Activated T-cell treated with anti-CD3 and anti-CD28 coated beads for 1 hour (primary cell): Measurements from ENCODE around the gene POMP.

ENCODE experiments used
- DNase-seq: peaks from one replicate; pipeline ENCODE4 v3.0.0-alpha.2; 2020; ENCODE audit warnings: low read depth

The POMP gene, protein sequence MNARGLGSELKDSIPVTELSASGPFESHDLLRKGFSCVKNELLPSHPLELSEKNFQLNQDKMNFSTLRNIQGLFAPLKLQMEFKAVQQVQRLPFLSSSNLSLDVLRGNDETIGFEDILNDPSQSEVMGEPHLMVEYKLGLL

DNA sequence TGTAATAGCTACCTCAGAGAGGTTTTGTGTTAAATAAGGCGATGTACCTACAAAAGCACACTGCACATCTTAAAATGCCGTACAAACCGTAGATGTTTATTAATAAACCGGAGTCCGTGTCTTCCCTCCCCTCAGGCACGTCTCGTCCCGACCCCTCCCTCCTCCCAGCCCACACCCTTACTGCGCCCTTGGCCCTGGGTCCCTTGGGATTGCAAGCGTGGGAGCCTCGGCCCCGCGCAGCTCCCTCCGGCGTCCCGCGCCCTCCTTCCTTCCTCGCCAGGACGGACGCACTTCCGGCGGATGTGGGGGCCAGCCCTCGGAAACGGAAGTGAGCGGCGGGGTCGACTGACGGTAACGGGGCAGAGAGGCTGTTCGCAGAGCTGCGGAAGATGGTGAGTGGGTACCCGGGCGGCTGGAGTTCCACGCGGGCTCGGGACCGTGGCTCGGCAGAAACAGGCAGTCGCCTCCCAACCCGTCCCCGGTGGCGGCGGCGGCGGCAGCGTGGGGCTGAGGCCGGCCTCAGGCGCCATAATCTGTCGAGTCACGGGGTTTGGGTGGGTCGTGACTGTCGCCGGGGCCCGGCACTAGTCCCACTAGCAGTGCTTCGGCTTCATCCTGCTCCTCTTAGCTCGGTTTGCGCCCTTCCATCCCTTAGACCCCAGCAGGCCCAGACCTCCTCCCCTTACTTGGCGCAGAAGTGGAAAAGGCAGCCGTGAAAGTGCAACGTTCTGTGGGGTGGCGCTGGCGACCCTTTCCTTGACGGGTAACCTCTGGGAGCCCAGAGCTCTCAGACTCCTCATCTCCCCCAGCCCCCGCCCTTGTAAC lies at the start of gene POMP:
POMP (plus strand) TSS at position 335 of the 825 bp plus-strand sequence; CDS start at position 390, 55 bp downstream.
- peak; percentile 83 for DNase-seq

GRCh38 chr13:28609381-28609780 lies 49.5 kb upstream of the POMP start:
- no peak for DNase-seq

- no peak for DNase-seq
Observed at GRCh38 chr13:28609926-28610325, 49.0 kb upstream of the POMP start.

DNA sequence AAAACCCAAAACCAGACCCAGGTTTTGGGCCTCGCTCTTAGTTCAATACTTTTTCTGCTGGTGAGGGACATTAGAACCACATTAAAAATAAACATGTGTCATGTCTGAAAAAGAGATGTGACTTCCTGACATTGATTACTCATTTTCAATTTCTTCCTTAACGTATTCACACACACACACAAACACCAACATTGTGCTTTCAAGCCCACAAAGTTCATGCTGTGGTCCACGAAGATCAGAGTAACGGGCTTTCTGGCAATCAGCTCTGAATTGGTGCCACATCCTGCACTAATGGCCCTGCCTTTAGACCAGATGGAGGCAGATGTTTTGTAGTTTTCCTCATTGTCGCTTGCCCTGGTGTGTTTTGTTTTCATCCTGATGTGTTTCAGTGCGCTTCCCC lies 47.9 kb upstream of the POMP start:
- DNase-seq = no peak

DNA sequence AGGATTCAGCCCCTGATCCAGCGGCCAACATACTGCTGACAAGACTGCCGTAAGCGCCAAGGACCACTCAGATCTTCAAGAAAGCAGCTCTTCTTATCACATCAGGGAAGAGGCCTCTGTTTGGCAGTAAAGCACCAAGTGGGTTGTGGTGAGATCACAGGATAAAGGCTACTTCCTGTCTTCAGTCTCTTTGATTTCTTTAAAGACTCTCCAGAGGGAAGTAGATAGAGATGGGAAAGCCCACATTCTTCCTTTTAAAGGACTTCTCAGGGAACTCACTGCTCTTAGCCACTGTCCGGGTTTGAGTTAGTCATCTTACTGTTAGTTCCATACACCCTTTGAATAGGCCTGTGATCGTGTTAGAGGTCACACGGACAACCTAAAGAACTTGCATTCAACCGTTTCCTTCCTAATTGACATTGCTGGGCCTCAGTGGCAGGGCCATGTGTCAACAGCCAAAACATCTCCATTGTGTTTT lies 47.2 kb upstream of the POMP start:
- no peak for DNase-seq

DNA sequence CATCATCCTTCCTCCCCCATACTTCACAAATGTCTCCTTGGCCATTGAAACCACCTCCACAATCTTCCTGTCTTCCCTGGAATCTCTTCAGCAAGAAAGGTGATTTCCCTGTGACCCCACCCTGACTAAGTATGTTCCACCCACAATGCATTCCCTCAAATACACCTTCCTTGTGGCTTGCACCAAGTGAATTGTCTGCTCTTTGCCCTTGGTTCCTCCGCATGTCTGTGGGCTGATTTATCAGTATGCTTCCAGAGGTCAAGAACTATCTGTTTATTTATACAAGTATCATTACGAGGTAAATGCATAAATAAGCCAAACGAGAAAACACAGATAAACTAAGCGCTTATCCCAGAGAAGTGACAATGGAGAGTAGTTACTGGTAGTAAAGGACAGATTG lies 45.4 kb upstream of the POMP start:
- DNase-seq = no peak

GRCh38 chr13:28615916-28616446 lies 42.9 kb upstream of the POMP start:
- no peak for DNase-seq

GRCh38 chr13:28618230-28618994 lies 40.5 kb upstream of the POMP start:
- DNase-seq = no peak

DNA sequence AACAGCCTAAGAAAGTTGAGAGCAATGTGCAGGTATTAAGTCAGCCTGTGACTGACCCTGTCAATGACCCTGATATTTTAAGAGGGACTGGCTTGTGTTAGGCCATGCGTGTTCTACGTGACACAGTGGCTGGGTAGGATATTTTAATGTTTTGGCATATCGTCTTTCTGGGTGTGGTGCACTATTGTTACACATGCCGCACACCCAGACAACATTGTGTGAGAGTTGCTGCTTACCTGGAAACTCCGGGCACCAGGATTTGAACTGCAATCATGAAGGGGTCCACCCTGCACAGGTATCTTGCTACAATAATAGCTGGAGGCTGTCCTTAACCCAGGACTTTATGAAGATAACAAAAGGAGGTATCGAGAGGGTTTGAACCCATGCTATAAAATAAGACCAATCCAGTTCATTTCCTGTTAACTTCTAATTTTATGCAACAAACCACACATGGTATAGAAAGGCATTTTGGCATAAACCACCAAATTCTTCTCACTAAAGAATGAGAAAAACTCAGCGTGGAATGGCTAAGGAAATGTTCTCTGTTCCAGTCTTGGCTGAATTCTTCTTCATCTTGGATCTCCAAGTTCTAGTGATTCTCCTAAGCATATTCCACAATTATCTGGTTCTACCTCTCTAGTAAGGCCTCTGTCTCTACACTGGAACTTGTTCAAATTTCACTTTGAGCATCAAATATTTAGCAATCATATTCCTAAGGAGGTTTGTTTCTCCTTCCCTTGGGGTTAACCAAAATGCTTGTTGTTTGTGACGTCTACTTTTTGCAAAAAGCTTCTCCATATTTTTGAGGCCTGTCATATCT lies 38.7 kb upstream of the POMP start:
- no peak for DNase-seq

GRCh38 chr13:28621449-28621848 lies 37.5 kb upstream of the POMP start:
- no peak for DNase-seq

GRCh38 chr13:28622286-28622685 lies 36.6 kb upstream of the POMP start:
- no peak for DNase-seq

- no peak for DNase-seq
Observed at GRCh38 chr13:28623782-28624706, 34.9 kb upstream of the POMP start.

DNA sequence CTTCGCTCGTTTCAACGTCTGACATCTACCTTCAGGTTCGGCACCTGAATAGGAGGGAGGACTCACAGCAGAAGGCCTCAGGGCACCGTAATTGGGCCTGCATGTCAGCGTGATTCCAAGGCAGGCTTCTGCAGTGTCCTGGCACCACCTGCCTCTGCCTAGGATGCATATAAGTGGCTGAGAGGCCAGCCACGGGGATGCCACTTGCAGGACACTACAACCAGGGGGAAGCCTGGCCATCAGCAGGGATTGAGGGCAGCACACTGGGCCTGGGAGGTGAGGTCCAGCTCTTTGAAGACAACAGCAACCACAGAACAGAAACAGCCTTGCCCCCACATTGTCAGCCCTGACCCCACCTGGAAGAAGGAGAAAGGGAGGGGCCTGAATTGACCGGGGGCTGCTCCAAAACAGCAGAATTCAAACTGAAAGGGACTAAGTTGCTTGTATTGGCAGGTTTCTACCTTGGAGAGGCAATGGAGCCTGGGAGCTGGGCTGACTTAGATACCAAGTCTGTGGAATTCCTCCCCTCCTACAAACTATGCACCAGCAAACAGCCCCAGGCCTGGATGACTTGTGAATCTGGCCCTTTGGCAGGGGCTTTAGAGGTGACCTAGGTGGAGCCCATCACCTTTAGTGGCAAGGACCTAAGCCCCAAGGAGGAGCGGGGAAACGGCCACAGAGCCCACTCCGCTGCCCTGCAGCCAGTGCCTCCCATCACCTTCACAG lies 34.1 kb upstream of the POMP start:
- DNase-seq = no peak

DNA sequence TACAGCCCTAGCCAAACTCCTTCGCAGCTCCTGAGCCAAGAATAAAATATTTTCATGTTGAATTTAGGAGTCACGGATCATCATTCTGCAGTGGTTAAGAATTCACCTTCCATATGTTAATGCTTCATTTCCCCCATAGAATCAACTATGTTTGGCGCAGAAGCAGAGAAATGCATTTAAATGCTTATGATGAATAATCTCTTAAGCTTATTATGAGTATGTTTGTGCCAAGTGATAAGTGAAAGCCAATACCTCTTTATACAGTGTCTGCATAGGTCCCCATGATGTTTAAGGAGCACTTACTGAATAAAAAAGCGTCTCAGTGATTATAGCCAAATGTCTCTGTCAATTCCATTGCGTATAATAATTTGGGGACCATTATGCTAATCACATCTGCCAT lies 32.7 kb upstream of the POMP start:
- no peak for DNase-seq

GRCh38 chr13:28628241-28628640 lies 30.7 kb upstream of the POMP start:
- DNase-seq = no peak

DNA sequence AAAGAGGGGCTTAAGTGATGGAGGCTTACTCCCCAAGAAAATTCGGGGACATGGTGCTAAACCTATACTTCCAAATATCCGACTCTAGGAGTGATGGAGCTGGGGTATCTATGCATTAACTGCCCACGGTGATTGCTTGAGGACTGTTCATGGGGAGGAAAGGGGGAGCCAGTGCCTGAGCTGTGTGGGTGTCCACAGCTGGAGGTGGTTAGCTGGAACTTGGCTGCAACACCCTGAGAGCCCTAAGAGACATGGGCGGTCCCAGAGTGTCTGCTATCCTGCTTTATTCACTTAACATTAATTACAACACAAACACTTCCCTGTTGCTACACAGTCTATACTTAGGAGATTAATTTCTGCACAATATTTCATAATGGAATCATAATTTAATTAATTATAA lies 28.1 kb upstream of the POMP start:
- no peak for DNase-seq

DNA sequence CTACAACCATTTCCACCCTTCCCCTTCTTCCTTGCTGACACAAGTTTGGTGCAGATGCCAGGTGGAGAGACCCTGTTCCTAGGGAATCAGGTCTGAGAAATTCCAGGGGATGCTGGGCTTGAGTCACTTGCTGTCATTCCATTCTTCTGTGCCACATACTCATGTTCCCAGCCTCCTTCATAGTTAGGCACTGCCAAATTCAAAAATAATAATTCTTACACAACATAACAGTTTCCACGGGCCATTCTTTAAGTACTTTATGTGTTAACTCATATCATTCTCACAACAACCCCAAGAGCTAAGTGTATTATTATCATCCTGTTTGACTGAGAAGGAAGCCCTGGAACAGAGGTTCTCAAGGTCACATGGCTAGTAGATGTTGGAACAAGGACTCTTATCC lies 27.1 kb upstream of the POMP start:
- no peak for DNase-seq

DNA sequence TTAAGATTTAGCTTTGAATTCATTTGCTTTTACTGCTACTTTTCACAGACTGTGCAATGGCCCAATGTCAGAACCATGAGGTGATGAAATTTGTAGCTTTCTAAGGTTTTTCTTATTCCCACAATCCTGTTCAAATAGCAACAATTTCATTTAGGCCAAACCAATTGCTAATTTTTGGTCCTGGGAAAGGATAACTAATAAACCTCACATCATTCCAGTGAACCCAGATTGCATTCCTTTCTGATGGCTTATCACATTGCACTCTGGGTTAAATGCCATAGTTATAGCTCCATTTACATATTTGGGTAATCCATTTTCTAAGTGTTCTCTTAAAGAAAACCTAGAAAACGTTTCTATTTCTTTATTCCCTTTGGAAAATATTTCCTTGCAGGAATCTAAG lies 22.9 kb upstream of the POMP start:
- no peak for DNase-seq

DNA sequence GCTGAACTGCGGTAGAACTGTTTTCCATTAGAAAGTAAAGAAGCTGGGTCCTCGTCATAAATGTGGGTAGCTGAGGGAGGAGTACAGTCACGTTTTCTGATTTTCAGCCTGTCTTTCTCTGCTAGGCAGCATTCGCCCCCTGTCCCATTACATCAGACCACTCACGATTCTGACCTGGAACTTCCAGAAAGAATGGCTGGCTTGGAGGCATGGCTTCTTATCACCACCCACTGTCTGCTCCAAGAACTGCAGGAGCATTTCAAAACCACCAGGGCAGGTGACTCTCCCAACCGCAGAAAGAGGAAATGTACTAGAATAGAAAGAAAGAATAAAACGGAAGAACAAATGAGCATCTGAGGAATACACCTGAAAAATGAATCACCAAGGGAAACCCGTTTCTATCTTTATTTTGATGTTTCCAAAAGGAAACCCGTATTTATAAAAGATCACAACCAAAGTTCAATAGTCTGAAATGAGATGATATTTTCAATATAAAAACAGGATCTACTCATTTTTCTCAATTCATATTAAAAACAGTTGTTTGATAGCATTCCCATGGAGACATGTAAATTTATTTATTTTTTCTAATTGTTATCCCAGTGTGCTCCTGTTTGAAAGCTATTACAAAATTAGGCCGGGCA lies 22.1 kb upstream of the POMP start:
- DNase-seq = peak; percentile 6
